GM21529 (cell line): Measurements from ENCODE around the gene C1orf21.

Experiments
- ATAC-seq: cut with Tn5 transposase; IDR thresholded peaks from one replicate; pipeline ENCODE4 v1.9.1; 2021; ENCODE audit not compliant: unreplicated experiment

Gene C1orf21

DNA sequence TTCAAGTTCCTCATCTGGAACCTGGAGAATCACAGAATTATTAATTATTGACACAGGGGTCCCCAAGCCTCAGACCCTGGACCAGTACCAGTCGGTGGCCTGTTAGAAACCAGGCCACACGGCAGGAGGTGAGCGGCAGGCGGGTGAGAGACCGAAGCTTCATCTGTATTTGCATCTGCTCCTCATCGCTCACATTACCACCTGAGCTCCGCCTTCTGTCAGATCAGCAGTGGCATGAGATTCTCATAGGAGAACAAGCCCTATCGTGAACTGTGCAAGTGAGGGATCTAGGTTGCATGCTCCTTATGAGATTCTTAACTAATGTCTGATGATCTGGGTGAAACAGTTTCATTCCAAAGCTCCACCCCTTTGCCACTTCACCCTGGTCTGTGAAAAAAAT, 125.9 kb downstream of the C1orf21 start:
- no peak for ATAC-seq

DNA sequence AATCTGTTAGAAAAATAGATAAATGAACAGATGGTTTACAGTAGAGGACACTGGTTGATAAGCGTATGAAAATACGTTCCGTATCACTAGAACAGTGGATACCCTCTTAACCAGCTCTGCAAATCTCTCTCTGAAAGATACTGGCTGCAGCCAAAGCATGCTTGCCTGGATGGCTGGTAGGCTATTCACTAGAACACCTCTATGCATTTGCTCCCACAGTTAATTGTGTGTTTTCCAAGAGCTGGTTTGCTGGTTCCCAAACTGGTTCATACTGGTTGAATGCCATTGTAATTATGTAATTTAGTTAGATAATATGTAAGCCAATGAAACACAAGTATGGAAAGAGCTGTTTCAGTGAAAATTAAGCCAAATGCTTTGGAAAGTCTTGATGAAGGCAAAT, 126.6 kb downstream of the C1orf21 start:
- no peak for ATAC-seq

DNA sequence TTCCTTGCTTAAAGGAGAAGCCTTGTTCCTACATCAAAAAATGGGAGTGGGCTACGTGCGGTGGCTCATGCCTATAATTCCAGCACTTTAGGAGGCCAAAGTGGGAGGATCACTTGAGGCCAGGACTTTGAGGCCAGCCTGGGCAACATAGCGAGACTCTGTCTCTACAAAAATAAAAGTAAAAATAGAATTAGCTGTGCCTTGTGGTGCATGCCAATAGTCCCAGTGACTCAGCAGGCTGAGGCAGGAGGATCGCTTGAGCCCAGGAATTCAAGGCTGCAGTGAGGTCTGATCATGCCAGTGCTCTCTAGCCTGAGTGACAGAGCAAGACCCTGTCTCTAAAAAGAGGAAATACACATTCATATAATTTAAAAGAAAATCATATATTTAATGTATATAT, 127.1 kb downstream of the C1orf21 start:
- ATAC-seq = no peak

DNA sequence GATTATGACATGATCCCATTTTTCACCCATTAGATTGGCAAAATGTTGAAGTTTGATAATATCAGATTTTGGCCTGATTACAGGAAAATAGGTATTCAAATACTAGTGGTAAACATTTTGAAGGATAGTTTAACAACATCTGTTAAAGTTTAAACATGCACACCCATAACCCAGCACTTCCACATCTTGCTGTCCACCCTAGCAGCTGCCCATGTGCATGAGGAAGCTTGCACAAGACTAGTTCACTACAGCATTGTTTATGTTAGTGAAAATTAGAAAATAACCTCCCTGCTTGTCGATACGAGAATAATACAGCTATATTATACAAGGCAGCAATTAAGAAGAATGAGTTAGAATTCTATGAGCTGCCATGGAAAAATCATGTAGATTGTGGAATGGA, 127.6 kb downstream of the C1orf21 start:
- no peak for ATAC-seq

DNA sequence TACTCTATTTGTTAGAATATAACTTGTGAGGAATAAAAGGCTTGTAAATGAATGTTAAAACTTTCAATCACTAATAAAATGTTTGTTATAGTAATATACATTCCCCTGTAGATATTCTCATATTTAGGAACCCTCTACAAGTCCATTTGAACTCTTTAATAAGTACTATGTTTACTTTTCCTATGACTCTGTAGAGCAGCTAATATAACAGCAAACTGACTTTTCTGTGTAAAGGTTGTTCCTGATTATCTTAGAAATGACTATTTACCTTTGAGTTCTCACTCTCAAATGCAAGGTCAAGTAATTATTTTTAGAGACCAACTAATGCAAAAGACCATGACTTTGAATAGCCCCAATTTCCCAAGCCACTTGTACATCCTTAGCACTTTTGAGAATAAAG, 130.3 kb downstream of the C1orf21 start:
- no peak for ATAC-seq

DNA sequence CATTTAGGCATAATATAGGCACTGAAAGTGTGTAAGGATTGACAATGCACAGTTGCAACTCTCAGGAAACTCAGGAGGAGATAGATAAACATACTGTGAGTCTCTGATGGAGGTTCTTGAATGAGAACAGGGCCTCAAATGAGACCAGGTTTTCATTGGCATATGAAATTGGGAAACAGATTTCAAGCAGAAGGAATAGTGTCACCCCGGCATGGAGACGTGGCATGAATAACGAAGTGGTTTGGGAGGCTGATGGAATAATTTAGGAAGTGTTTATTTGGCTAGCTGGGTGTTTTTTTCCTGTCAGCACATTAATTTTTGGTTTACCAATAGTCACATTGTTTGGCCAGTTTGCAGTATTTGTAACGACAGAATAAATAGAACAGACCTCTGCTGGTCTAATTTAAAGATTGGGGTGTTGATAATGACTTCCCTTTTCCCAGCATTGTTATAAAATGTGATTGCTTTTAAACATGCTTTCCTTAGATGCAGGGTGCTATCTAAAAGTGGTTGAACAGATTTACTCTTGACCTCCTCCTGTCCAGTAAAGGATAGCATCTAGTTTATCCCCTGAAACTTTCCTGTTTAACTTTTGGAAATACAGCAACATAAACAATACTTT, 132.0 kb downstream of the C1orf21 start:
- no peak for ATAC-seq

DNA sequence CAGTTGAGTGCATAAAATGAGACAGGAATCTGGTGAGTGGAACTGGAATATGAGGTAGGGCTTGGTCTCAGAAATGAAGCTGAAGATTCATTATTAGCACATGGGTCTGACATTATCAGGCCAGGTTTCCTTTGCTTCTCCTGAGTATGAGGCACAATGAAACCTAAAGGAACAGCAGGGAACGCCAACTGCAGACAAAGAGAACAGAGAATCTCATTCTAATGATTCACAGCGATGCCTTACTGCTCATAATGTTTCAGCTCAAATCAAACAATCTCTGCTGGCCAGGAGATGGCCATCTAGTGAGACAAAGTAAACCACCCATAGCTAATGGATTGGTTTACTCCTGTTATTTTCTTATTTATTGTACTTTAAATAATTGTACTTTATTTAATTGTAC, 133.5 kb downstream of the C1orf21 start:
- no peak for ATAC-seq

DNA sequence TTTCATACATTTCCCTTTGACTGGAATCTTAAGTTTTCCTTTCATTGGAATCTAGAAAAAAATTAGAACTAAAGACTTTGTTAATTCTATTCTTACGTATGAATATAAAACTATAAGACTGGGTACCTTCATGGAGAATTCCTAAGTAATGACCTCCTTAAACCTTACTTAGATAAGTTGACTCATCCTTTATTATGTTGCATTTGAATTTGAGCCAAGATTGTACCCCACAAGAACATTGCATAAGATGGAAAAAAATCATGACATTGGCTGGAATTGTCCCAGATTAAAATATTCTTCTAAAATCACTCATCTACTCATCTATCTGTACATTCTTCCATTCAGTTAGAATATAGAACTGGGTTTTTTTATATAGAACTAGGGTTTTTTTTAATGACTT, 137.4 kb downstream of the C1orf21 start:
- ATAC-seq = no peak

DNA sequence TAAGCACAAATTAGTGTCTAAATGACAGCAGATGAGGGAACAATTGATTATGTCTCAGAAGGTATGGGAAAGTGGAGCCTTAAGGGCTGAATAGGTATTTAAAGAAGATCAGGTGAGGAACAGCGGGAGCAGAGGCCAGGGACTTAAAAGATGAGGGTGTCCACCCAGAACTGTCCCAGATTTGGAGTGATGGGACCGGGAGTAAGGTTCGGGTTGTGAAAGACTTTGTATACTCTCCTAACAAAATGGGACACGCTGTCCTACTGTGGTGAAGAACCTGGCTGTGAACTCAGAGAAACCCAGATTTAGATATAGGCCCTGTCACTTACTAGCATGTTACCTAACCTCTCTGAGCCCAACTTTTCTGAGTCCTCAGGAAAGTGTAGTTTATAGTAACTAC, 140.6 kb downstream of the C1orf21 start:
- ATAC-seq = no peak

DNA sequence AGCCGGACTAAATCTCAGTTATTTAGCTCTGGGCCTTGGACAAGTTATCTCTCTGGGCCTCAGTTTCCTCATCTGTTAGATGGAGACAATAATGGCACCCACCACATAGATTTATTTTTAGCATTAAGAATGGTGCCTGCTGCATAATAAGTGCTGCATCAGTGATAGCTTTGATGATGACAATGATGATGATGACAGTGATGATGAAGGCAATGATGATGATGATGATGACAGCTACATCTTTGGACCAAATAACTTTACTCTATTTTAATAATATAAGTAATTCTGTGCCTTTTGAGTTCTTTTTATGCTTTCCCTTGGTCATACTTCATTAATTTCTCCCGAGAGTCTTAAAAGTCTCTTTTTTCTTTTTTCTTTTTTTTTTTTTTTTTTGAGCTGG, 143.4 kb downstream of the C1orf21 start:
- no peak for ATAC-seq

DNA sequence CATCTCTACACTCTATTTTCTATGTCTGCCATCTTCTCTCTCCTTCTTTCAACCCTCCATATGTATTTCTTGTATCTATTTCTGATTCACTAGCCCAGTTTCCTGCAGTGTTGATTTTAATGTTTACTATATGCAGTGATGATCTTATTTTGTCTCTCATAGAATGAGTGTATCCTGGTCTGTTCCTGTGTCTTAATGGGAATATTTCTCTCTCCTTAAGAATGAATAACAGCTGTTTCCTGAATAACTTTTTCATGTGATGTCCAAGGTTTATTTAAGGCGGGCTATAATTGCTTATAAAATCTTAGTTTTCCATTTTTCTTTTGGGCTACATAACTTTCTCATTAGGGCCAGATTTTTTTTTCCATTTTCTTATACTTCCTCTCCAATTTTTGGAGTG, 144.5 kb downstream of the C1orf21 start:
- ATAC-seq = no peak

DNA sequence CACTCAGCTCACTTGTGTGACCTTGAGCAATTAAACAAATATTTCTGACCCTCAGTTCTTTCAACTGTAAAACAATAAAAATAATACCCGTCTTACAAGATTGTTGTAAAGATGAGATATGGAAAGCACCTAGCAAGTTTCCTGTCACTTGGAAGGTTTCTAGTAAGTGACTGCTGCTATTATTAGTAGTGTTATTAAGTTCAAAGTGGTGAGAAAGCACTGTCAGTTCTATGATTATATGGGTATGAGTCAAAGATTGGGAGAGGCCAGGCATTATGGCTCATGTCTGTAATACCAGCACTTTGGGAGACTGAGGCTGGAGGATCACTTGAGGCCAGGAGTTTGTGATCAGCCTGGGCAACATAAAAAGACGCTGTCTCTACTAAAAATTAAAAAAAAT, 145.4 kb downstream of the C1orf21 start:
- no peak for ATAC-seq

DNA sequence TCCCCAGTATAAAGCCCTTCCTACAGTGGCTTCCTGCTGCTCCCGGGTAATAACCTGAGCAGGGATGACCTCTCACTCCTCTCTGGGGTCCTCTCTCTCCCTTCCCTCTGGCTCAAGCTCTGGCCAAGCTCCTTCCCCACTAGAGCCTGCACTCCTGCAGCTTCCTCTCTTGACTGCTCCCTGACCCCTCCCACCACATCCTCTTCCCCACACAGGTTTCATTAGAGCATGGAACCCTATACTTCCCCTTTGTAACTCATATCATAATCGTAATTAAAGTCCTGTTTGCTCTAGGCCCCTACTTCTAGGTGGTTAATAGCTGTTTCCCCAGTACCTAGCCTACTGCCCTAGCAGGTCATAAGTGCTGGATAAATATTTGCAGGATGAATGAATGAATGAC, 146.2 kb downstream of the C1orf21 start:
- peak; percentile 53 for ATAC-seq

DNA sequence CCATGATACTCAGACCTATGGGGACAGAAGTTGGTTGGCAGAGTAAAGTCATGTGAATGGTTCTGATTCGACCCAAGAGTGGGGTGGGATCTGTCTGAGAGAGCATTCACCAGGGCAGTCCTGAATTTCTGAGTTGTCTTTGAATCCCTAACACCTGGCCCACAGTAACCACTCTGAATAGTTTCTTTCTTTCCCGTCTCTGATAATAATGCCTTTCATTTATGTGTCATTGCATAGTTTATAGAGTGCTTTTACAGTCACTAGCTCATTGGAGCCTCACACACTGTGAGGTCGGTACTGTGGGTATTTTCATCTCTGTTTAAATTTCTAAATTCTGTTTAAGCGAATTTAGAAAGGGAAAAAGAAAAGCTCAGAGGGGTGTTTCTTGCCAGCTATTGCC, 147.1 kb downstream of the C1orf21 start:
- no peak for ATAC-seq

DNA sequence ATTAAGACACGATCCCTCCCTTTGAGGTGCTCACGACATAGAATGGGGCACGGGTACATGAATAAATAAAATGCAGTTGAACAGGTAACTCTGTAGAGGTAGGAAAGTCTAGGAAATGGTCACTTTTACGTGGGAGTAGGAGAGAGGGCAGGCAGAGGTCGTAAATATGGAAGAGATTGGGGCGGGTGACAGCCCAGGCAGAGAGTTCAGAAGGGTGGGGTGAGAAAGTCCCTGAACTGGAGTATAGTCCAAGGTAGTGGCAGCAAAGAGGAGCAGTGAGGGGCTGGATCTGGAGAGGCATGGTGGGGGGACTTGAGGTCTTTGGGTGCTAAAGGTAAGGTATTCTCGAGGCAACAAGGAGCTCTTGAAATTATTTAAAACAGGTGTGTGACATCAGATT, 147.9 kb downstream of the C1orf21 start:
- no peak for ATAC-seq

DNA sequence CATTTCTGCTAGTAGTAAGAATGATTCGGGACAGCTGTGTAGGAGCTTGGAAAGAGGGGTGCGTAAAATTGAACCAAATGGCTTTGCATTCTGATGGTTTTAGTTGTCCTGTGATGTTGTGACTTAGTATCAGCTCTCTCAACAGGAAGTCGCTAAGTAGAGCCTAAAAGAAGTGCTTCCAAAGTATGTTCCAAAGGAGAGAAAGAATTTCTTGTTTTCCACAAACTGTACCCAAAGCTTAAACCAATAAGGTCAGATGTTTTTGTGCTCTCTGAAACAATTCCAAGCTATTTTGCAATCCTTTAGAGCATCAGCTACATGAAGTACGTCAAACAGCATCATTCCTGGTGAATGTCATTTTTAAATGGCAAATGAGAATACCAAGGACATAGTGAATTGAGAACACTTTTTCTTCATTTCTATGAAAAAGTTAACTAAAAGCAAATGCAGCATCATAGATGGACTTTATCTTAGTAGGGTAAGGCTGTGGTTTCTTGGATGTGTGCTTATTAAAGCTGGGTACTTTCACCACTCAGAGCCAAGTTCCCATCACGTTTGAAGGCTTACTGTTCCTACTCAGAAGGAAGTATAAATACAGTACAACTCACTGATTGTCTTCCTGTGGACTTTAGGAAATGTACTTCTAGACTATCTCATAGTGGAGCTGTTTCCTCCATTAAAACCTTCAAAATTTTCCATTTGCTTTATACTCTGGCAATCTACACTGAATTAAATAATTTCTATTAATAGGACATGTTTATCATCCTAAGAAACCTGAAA, 148.6 kb downstream of the C1orf21 start:
- ATAC-seq = no peak

DNA sequence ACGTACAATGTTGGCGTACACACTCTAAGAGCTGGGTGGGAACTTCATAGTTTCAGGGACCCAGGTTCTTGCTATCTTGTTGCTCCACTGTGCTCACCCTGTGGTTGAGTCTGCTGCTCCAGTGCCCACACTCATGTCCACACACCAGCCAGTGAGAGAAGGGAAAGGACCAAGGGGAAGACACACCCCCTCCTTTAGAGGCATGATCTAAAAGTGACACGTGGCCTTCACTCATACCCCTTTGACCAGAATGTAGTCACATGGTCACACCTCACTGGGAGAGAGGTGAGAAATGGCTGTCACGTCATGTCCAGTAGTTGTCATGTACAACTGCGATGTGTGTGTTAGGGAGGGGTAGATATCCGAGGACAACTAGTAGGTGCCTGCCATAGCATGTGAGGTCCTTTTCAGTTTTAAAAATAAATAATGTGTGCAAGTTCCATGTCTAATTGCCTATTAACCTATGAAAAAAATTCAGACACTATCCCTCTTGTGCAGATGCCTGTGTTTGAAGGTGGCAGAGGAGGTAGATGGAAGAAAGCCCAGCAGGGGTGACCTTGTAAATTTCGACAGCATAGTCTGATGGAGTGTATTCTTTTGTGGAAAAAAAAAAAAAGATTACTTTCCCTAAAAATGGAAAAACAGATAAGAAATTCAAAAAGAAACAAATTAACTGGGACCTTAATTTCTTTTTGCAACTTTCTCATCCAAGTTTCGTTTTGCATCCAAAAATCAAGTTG, 149.6 kb downstream of the C1orf21 start:
- no peak for ATAC-seq

DNA sequence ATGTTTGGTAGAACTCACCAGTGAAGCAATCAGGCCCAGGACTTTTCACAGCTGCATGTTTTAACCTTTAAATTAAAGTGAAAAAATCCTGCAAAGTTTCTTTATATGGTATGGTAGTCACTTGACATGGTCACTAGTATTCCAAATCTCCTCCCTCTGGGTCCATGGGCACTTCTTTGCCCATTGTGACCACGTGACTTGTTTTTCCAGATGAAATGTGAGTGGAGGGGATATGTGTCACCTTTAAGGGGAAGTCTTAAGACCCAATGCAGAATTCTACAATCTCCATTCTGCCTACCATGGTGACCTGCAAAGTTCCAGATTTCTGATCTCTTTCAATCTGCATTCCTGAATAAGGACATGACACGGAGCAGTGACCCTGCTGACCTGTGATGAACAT, 152.8 kb downstream of the C1orf21 start:
- ATAC-seq = no peak

DNA sequence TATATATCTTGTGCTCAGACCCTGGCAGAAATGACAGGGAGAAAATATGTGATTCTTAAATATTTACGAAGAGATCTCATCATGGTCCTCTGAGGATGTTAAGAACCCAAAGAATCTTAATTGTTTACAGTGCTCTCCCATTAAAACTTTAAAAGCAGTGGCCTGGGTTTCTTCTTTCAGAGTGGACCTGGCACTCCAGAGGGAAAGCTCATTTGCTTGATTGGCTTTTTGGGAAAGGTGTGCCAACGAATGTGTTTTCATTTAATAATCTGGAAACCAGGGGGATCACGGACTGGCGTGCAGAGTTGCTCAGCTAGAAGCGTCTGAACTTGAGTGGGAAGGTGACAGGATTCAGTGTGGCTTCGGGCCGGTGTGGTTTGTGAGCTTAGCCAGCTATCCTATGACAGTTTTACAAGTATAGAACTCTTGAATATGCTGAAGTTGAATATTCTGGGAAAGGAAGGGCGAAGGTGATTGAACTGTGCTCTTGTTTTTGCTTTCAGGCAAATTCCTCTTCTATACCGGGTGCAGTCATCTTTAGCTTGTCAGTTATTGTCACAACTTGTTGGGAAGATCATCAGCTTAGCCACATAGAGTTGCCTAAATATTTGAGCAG, 154.8 kb downstream of the C1orf21 start:
- ATAC-seq = no peak

DNA sequence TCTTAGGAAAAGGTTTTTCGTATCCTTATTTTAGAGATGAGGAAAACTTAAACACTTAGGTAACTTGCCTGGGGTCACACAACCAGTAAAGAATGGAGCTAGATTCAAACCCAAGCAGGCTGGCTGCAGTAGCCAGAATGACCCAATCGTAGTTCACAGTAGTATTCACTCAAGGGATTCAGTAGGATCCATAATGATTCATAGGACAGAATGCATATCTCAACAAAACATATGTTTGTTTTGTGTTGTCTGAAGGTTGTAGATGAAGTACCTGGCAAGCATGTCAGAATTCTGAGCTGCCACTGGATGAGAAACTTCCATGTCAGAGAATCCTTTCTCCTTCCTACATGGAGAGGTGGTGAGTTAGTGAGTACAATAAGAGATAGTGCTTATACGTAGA, 155.5 kb downstream of the C1orf21 start:
- ATAC-seq = no peak

DNA sequence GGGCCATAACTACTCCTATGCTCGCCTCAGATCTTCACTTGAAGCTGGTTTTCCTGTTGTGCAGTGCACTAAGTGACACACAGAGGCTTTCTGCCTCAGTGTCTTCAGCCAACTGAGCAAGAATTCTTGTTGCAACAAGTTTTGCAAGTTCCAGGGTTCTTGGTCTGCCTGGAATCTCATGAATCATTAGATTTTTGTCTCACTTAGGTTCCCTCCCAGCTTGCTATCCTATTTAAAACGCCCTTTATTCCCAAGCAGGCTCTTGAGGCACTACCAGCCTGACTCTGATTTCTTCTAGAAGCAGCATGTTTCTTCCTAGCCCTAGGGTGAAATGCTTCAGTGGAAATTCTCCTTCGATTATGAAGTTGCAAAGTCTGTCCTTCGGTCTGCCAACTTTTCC, 158.8 kb downstream of the C1orf21 start:
- ATAC-seq = no peak

DNA sequence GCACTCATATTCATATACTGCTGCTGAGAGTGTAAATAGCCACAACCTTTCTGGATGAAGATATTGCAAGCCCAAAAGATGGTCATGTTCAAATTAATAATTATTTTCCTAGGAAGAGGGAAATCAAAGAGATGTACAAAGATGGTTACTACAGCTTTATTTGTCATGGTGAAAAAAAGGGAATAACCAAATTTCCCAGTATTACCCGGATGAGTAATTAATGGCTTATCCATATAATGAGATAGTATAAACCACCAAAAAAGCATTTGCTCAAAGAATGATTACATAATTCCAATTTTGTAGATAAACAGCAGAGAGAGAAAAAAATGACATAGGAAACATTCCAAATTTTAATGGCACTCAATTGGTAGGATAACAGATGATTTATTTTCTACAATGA, 165.6 kb downstream of the C1orf21 start:
- no peak for ATAC-seq
